KMS-11 (cell line): Measurements from ENCODE around the gene STAC2.

Experiments used
- H2AFZ ChIP-seq: fragments of 200-600 bp; sonication (generic); 2 replicates; pipeline ENCODE4 v1.6.1; 2016; ENCODE audit warnings: antibody characterized with exemption, mixed run types, low read depth
- H3K27ac ChIP-seq: fragments of 200-600 bp; sonication (generic); 2 replicates; pipeline ENCODE4 v1.6.1; 2016; ENCODE audit warnings: mild to moderate bottlenecking, mixed run types
- H3K27me3 ChIP-seq: fragments of 200-600 bp; sonication (generic); 2 replicates; pipeline ENCODE4 v1.6.1; 2017; ENCODE audit warnings: mild to moderate bottlenecking, low read depth, mixed run types, moderate library complexity; ENCODE audit not compliant: insufficient read depth
- H3K36me3 ChIP-seq: fragments of 200-600 bp; sonication (generic); 2 replicates; pipeline ENCODE4 v1.6.1; 2017; ENCODE audit warnings: mild to moderate bottlenecking, mixed run types; ENCODE audit not compliant: insufficient read depth
- H3K4me1 ChIP-seq: fragments of 200-600 bp; sonication (generic); 2 replicates; pipeline ENCODE4 v1.6.1; 2016; ENCODE audit warnings: mild to moderate bottlenecking, low read depth, mixed run types; ENCODE audit not compliant: poor library complexity, severe bottlenecking
- H3K4me2 ChIP-seq: fragments of 200-600 bp; sonication (generic); 2 replicates; pipeline ENCODE4 v1.7.0; 2016; ENCODE audit warnings: mild to moderate bottlenecking, mixed run types
- H3K4me3 ChIP-seq: fragments of 200-600 bp; sonication (generic); IDR thresholded peaks from 2 replicates; pipeline ENCODE4 v1.6.1; 2017; ENCODE audit warnings: low read depth, low read length, mixed read lengths; ENCODE audit not compliant: insufficient read depth
- H3K79me2 ChIP-seq: fragments of 200-600 bp; sonication (generic); 2 replicates; pipeline ENCODE4 v1.6.1; 2016; ENCODE audit warnings: low read depth, mixed run types; ENCODE audit not compliant: insufficient read depth
- H3K9ac ChIP-seq: fragments of 200-600 bp; sonication (generic); 2 replicates; pipeline ENCODE4 v1.6.1; 2016; ENCODE audit warnings: mild to moderate bottlenecking, mixed run types
- H4K20me1 ChIP-seq: fragments of 200-600 bp; sonication (generic); 2 replicates; pipeline ENCODE4 v1.6.1; 2016; ENCODE audit warnings: mild to moderate bottlenecking, mixed run types; ENCODE audit not compliant: insufficient read depth
- CTCF ChIP-seq: fragments of 200-600 bp; sonication (generic); conservative IDR thresholded peaks from 2 replicates; pipeline ENCODE4 v1.6.1; 2017; ENCODE audit warnings: low read depth, mild to moderate bottlenecking, antibody characterized with exemption, low read length, moderate library complexity, mixed read lengths

STAC2 gene

GRCh38 chr17:39173080-39173479 is 52.7 kb downstream of the STAC2 start:
- Histone ChIP-seq H3K79me2 (no peaks in the 10 kb centered on the region), H3K27me3 (no peaks in the 10 kb centered on the region), H3K4me1 (peaks cover 12% of the 10 kb centered on the region), H3K4me3 (no peak overlapping the region), H3K36me3 (no peaks in the 10 kb centered on the region), H2AFZ (no peak overlapping the region), H3K9ac (no peak overlapping the region), H3K4me2 (no peak overlapping the region), H3K27ac (no peak overlapping the region), H4K20me1 (no peaks in the 10 kb centered on the region)
- no peak for TF ChIP-seq CTCF

GRCh38 chr17:39171933-39172332 is 53.8 kb downstream of the STAC2 start:
- Histone ChIP-seq H2AFZ (no peak overlapping the region), H4K20me1 (no peaks in the 10 kb centered on the region)

GRCh38 chr17:39170558-39170957 is 55.2 kb downstream of the STAC2 start:
- no peaks in the 10 kb centered on the region for H3K27me3 ChIP-seq
- H3K27ac ChIP-seq, result no peak overlapping the region
- no peak overlapping the region for H3K4me3 ChIP-seq
- H2AFZ ChIP-seq, result no peak overlapping the region
- H3K36me3 ChIP-seq, result no peaks in the 10 kb centered on the region
- no peaks in the 10 kb centered on the region for H4K20me1 ChIP-seq
- H3K9ac ChIP-seq, result no peak overlapping the region
- TF ChIP-seq CTCF, result no peak
- H3K4me1 ChIP-seq, result peaks cover 24% of the 10 kb centered on the region
- no peak overlapping the region for H3K4me2 ChIP-seq
- no peaks in the 10 kb centered on the region for H3K79me2 ChIP-seq

More at GRCh38 chr17:39171933-39172332, 53.8 kb downstream of the STAC2 start:
- no peaks in the 10 kb centered on the region for H3K36me3 ChIP-seq
- no peaks in the 10 kb centered on the region for H3K27me3 ChIP-seq
- H3K79me2 ChIP-seq, result no peaks in the 10 kb centered on the region
- no peak for TF ChIP-seq CTCF
- H3K4me1 ChIP-seq, result peaks cover 24% of the 10 kb centered on the region
- H3K4me2 ChIP-seq, result no peak overlapping the region
- H3K27ac ChIP-seq, result no peak overlapping the region
- H3K9ac ChIP-seq, result no peak overlapping the region
- no peak overlapping the region for H3K4me3 ChIP-seq

- H2AFZ ChIP-seq, result no peak overlapping the region
- H3K9ac ChIP-seq, result no peak overlapping the region
- no peak for TF ChIP-seq CTCF
- no peaks in the 10 kb centered on the region for H4K20me1 ChIP-seq
- H3K27me3 ChIP-seq, result no peaks in the 10 kb centered on the region
- peaks cover 24% of the 10 kb centered on the region for H3K4me1 ChIP-seq
- H3K36me3 ChIP-seq, result no peaks in the 10 kb centered on the region
- no peaks in the 10 kb centered on the region for H3K79me2 ChIP-seq
- H3K4me2 ChIP-seq, result no peak overlapping the region
- no peak overlapping the region for H3K27ac ChIP-seq
- no peak overlapping the region for H3K4me3 ChIP-seq
These were observed 55.6 kb downstream of the STAC2 start for GRCh38 chr17:39170109-39170508.
